Kidney epithelial cell (primary cell): ENCODE data around the gene ACSS2. TPM values are rescaled to one million over a fixed set of nuclear protein-coding genes. Genes with fewer than 3 reads are reported as not detected.

ENCODE experiments used
- DNase-seq: peaks from one replicate; pipeline ENCODE4 v3.0.0-alpha.2; 2010; ENCODE audit warnings: low read depth
- H3K27me3 ChIP-seq: 2 replicates; pipeline ENCODE4 v1.6.0; 2011; ENCODE audit warnings: low read length; ENCODE audit not compliant: control insufficient read depth, insufficient read depth
- H3K36me3 ChIP-seq: 2 replicates; pipeline ENCODE4 v1.5.1; 2011; ENCODE audit warnings: low read length; ENCODE audit not compliant: control insufficient read depth, insufficient read depth
- H3K4me3 ChIP-seq: 2 replicates; pipeline ENCODE4 v1.5.1; 2011; ENCODE audit warnings: low read depth, mild to moderate bottlenecking, control low read depth, low read length
- CTCF ChIP-seq: IDR thresholded peaks from 2 replicates; pipeline ENCODE4 v1.5.1; 2011; ENCODE audit warnings: mild to moderate bottlenecking, moderate library complexity, low read length, control low read depth, inconsistent platforms; ENCODE audit not compliant: insufficient read depth, poor library complexity, severe bottlenecking
- total RNA-seq: library from RNA; depleted of rRNA; stranded (reverse); fragments of >200 nt; gene quantifications from 2 replicates; pipeline ENCODE4 v1.2.3, GENCODE V29; 2015

Gene ACSS2
- total RNA-seq, 1 donor from 2014 or later: 29.2 TPM

GRCh38 chr20:34859826-34860545, 16.4 kb upstream of the ACSS2 start:
- no peak overlapping the region for H3K4me3 ChIP-seq
- no peaks in the 10 kb centered on the region for H3K27me3 ChIP-seq
- no peak for DNase-seq
- peaks cover 1% of the 10 kb centered on the region for H3K36me3 ChIP-seq
- TF ChIP-seq CTCF: no peak

GRCh38 chr20:34861386-34862084, 14.9 kb upstream of the ACSS2 start:
- H3K36me3 ChIP-seq: peaks cover 1% of the 10 kb centered on the region
- no peak for DNase-seq
- no peak overlapping the region for H3K4me3 ChIP-seq
- H3K27me3 ChIP-seq: no peaks in the 10 kb centered on the region
- TF ChIP-seq CTCF: no peak

- Histone ChIP-seq H3K4me3 (no peak overlapping the region), H3K36me3 (peaks cover 1% of the 10 kb centered on the region), H3K27me3 (no peaks in the 10 kb centered on the region)
- TF ChIP-seq CTCF: no peak
- DNase-seq: no peak
Measured at GRCh38 chr20:34862724-34863123, 13.7 kb upstream of the ACSS2 start.

- DNase-seq: no peak
- Histone ChIP-seq H3K27me3 (no peaks in the 10 kb centered on the region), H3K4me3 (no peak overlapping the region), H3K36me3 (peaks cover 1% of the 10 kb centered on the region)
- TF ChIP-seq CTCF: no peak
Measured at GRCh38 chr20:34863421-34863965, 12.9 kb upstream of the ACSS2 start.

- TF ChIP-seq CTCF: no peak
- no peak for DNase-seq
Measured at GRCh38 chr20:34864216-34864615, 12.2 kb upstream of the ACSS2 start.

More at GRCh38 chr20:34864216-34864615, 12.2 kb upstream of the ACSS2 start:
- no peak overlapping the region for H3K4me3 ChIP-seq
- peaks cover 1% of the 10 kb centered on the region for H3K36me3 ChIP-seq
- H3K27me3 ChIP-seq: no peaks in the 10 kb centered on the region
